Neural cell (in vitro differentiated cells): Measurements from ENCODE around the gene RAMP2.

ENCODE experiments used
- CTCF ChIP-seq: fragments of 450-650 bp; IDR thresholded peaks from 2 replicates; pipeline ENCODE4 v1.5.1; 2014; ENCODE audit warnings: antibody characterized with exemption, mild to moderate bottlenecking, moderate library complexity; ENCODE audit not compliant: poor library complexity, severe bottlenecking
- POLR2AphosphoS5 ChIP-seq: IDR thresholded peaks from 2 replicates; pipeline ENCODE4 v1.6.1; 2012
- RAD21 ChIP-seq: fragments of 450-650 bp; conservative IDR thresholded peaks from 2 replicates; pipeline ENCODE4 v1.6.1; 2014; ENCODE audit warnings: antibody characterized with exemption, mild to moderate bottlenecking, moderate library complexity
- TAF1 ChIP-seq: IDR thresholded peaks from 2 replicates; pipeline ENCODE4 v1.6.1; 2012; ENCODE audit warnings: low read depth

- TF ChIP-seq TAF1 (no peak), POLR2AphosphoS5 (no peak), CTCF (no peak), RAD21 (no peak)
Measured at GRCh38 chr17:42760652-42761581, at the start of gene RAMP2.
